CD4-positive, alpha-beta memory T cell (primary cell): ENCODE results near the gene ALDH3B2. TPM values are rescaled to one million over a fixed set of nuclear protein-coding genes. Genes with fewer than 3 reads are reported as not detected.
A peak's percentile ranks its signal among the peaks of the same experiment; 100 is the strongest.
"Not testable (repeated sequence)": the region's sequence is repeated elsewhere in the genome, so short reads cannot be mapped to it uniquely, and the experiment has no call there.

Source experiments
- CTCF ChIA-PET: fragments of 350-600 bp; sonication (Branson Sonifier 250); formaldehyde crosslinking; loops from one replicate; lab custom pipeline; 2021; ENCODE audit warnings: inconsistent platforms; ENCODE audit not compliant: partially characterized antibody; lab: Charles Lee
- POLR2A ChIA-PET: fragments of 350-600 bp; sonication (Branson Sonifier 250); formaldehyde crosslinking; loops from one replicate; lab custom pipeline; 2021; ENCODE audit not compliant: partially characterized antibody; lab: Charles Lee
- DNase-seq, 5 donors: peaks; one replicate each; pipeline versions ENCODE4 v3.0.0 to v3.0.0-alpha.2; 2020 to 2022; ENCODE audit warnings: mixed read lengths in 1 of 5
- H3K27ac ChIP-seq: one replicate; pipeline ENCODE4 v1.7.0; 2013; ENCODE audit warnings: low read depth, low read length
- H3K27me3 ChIP-seq: 2 replicates; pipeline ENCODE4 v1.7.0; 2013; ENCODE audit warnings: mild to moderate bottlenecking, low read length, moderate library complexity; ENCODE audit not compliant: insufficient read depth
- H3K36me3 ChIP-seq: 2 replicates; pipeline ENCODE4 v1.7.0; 2013; ENCODE audit warnings: mild to moderate bottlenecking, low read length, moderate library complexity; ENCODE audit not compliant: insufficient read depth
- H3K4me1 ChIP-seq: 2 replicates; pipeline ENCODE4 v1.7.0; 2013; ENCODE audit warnings: mild to moderate bottlenecking, low read length, moderate library complexity; ENCODE audit not compliant: insufficient read depth
- H3K4me3 ChIP-seq, 2 donors: one replicate each; pipeline ENCODE4 v1.7.0; 2013; ENCODE audit warnings: low read length in 2 of 2, mild to moderate bottlenecking in 1 of 2
- H3K9me3 ChIP-seq, 2 donors: one replicate each; pipeline ENCODE4 v1.7.0; 2013; ENCODE audit warnings: low read length in 2 of 2, control low read depth in 1 of 2; ENCODE audit not compliant: control insufficient read depth in 1 of 2
- H3K27ac Mint-ChIP-seq, 7 donors: one replicate each; pipeline ENCODE4 v1.8.0; 2020 to 2021; ENCODE audit warnings: mixed read lengths in 7 of 7, mild to moderate bottlenecking in 6 of 7, inconsistent platforms in 3 of 7, moderate library complexity in 3 of 7
- H3K27me3 Mint-ChIP-seq, 2 donors: one replicate each; pipeline ENCODE4 v1.8.0; 2020 to 2021; ENCODE audit warnings: mixed read lengths in 2 of 2
- H3K36me3 Mint-ChIP-seq, 2 donors: one replicate each; pipeline ENCODE4 v1.8.0; 2020 to 2021; ENCODE audit warnings: mixed read lengths in 2 of 2, inconsistent platforms in 1 of 2, mild to moderate bottlenecking in 1 of 2
- H3K4me1 Mint-ChIP-seq, 4 donors: one replicate each; pipeline ENCODE4 v1.8.0; 2020 to 2021; ENCODE audit warnings: mixed read lengths in 4 of 4, mild to moderate bottlenecking in 1 of 4
- H3K4me3 Mint-ChIP-seq, 8 donors: one replicate each; pipeline ENCODE4 v1.8.0; 2020 to 2021; ENCODE audit warnings: mixed read lengths in 8 of 8, mild to moderate bottlenecking in 7 of 8, moderate library complexity in 6 of 8, inconsistent platforms in 3 of 8
- H3K9me3 Mint-ChIP-seq, 8 donors: one replicate each; pipeline ENCODE4 v1.8.0; 2020 to 2021; ENCODE audit warnings: mixed read lengths in 8 of 8, mild to moderate bottlenecking in 5 of 8, inconsistent platforms in 3 of 8, moderate library complexity in 1 of 8
- intact Hi-C: fragments of 100-400 bp; cut with micrococcal nuclease; formaldehyde crosslinking; loops from one replicate; pipeline ENCODE4 v1.15.1; 2023
- polyA plus RNA-seq, 2 donors: library from polyadenylated mRNA; unstranded; fragments of 300-500 nt; fragmentation: Illumina TruSeq; gene quantifications; one replicate each; pipeline ENCODE4 v1.2.3, GENCODE V29; 2021
- total RNA-seq, 2 experiments: library from RNA; stranded (reverse); gene quantifications; one replicate each; pipeline ENCODE4 v1.2.3, GENCODE V29; 2021

Gene ALDH3B2
- total RNA-seq (not detected), polyA plus RNA-seq (not detected)

- no peak within 1 kb of the TSS for H3K27ac Mint-ChIP-seq
- peaks cover 8 to 16% of the 10 kb centered on the region in 2 donors for H3K27me3 Mint-ChIP-seq
- no peak within 1 kb of the TSS for H3K4me3 Mint-ChIP-seq
- CTCF ChIA-PET = no interaction called here
- no peaks in the 10 kb centered on the region for H3K27me3 ChIP-seq
- POLR2A ChIA-PET = no interaction called here
- no peak within 1 kb of the TSS for H3K27ac ChIP-seq
- intact Hi-C loops = no loop called here
- no peaks in the 10 kb centered on the region for H3K4me1 Mint-ChIP-seq
- H3K36me3 Mint-ChIP-seq = no peaks in the 10 kb centered on the region
- peaks cover 0 to 2% (median 0%) of the 10 kb centered on the region in 8 donors for H3K9me3 Mint-ChIP-seq
- H3K4me3 ChIP-seq = no peak within 1 kb of the TSS
- no peak for DNase-seq
- no peaks in the 10 kb centered on the region for H3K4me1 ChIP-seq
- H3K36me3 ChIP-seq = no peaks in the 10 kb centered on the region
- H3K9me3 ChIP-seq = no peaks in the 10 kb centered on the region
These were observed at the start of gene ALDH3B2 for GRCh38 chr11:67674442-67674871. Gene ALDH3B2 (minus strand): TSS chr11:67674623. CDS start chr11:67666935, 7,688 bp downstream.

DNA sequence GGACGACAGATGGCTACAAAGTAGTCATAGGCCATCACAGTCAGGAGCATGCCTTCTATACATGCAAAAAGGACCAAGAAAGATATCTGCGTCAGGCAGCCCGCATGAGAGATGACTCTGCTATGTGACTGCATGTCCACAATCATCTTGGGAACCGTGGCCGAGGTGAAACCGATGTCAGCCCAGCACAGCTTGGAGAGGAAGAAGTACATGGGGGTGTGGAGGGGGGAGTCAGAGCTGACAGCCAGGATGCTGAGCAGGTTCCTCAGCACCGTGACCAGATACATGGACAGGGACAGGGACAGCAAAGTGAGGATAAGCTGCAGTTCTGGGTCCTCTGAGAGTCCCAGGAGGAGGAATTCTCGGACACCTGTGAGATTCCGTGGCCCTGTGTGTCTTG, 48.6 kb upstream of the ALDH3B2 start:
- H3K4me1 ChIP-seq, H3K36me3 Mint-ChIP-seq, H3K27me3 ChIP-seq, H3K4me3 Mint-ChIP-seq, H3K27ac Mint-ChIP-seq, H3K27me3 Mint-ChIP-seq, H3K9me3 Mint-ChIP-seq, DNase-seq, H3K27ac ChIP-seq, H3K4me3 ChIP-seq, POLR2A ChIA-PET, H3K36me3 ChIP-seq, H3K9me3 ChIP-seq, CTCF ChIA-PET, intact Hi-C loops: not testable (repeated sequence)
- H3K4me1 Mint-ChIP-seq = peaks cover 0 to 12% (median 4%) of the 10 kb centered on the region in 4 donors

DNA sequence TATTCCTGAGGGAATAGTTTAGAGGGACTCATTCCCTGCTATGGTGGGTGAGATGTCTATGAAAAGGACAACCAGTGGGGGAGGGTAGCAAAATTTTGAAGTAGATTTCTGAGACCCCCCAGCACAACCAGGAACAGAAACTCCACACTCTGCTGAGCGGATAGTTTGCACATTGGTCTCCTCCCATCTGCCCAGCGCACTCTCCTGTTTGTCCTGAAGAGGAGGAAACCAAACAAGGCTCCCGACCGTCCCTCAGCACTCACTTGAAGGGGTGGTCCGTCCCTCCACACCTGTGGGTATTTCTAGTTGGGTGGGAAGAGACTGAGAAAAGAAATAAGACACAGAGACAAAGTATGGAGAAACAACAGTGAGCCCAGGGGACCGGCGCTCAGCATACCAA, 41.8 kb upstream of the ALDH3B2 start:
- Mint-ChIP-seq H3K27ac (peak overlapping the region in 1 of 7 donors; percentile 41), H3K27me3 (peaks cover 6 to 12% of the 10 kb centered on the region in 2 donors)
- H3K27ac ChIP-seq, DNase-seq, H3K4me3 Mint-ChIP-seq, H3K9me3 ChIP-seq, H3K36me3 Mint-ChIP-seq, H3K27me3 ChIP-seq, POLR2A ChIA-PET, H3K9me3 Mint-ChIP-seq, H3K4me3 ChIP-seq, H3K4me1 Mint-ChIP-seq, CTCF ChIA-PET, H3K36me3 ChIP-seq, H3K4me1 ChIP-seq: not testable (repeated sequence)
- intact Hi-C loops = loop anchor here (5.0 kb wide), 1 partner anchor 89 kb away; the partner anchor contains the start of gene NUDT8

- POLR2A ChIA-PET = not testable (repeated sequence)
These were observed 41.4 kb upstream of the ALDH3B2 start for GRCh38 chr11:67715801-67716200.

GRCh38 chr11:67713892-67714509, 39.6 kb upstream of the ALDH3B2 start:
- DNase-seq = peak; percentile 57 to 70 (median 62)
- H3K4me3 Mint-ChIP-seq, H3K4me1 Mint-ChIP-seq, H3K9me3 ChIP-seq, H3K36me3 ChIP-seq, H3K27me3 ChIP-seq, intact Hi-C loops, H3K27ac Mint-ChIP-seq, H3K4me1 ChIP-seq, H3K36me3 Mint-ChIP-seq, H3K4me3 ChIP-seq, POLR2A ChIA-PET, H3K9me3 Mint-ChIP-seq, H3K27ac ChIP-seq: not testable (repeated sequence)
- CTCF ChIA-PET = interaction anchor here (0.6 kb wide), 1 partner anchor 545 kb away, joined by 3 read pairs; no protein-coding TSS in a partner anchor
- peaks cover 9 to 13% of the 10 kb centered on the region in 2 donors for H3K27me3 Mint-ChIP-seq

More at GRCh38 chr11:67715801-67716200, 41.4 kb upstream of the ALDH3B2 start:
- H3K9me3 ChIP-seq, H3K36me3 Mint-ChIP-seq, DNase-seq, H3K27me3 ChIP-seq, H3K9me3 Mint-ChIP-seq, H3K4me1 ChIP-seq, H3K27ac ChIP-seq, H3K4me1 Mint-ChIP-seq, H3K27ac Mint-ChIP-seq, H3K4me3 ChIP-seq, H3K36me3 ChIP-seq, H3K4me3 Mint-ChIP-seq, CTCF ChIA-PET: not testable (repeated sequence)
- intact Hi-C loops = loop anchor here (5.0 kb wide), 1 partner anchor 88 kb away; the partner anchor contains the start of gene NUDT8
- peaks cover 8 to 12% of the 10 kb centered on the region in 2 donors for H3K27me3 Mint-ChIP-seq

DNA sequence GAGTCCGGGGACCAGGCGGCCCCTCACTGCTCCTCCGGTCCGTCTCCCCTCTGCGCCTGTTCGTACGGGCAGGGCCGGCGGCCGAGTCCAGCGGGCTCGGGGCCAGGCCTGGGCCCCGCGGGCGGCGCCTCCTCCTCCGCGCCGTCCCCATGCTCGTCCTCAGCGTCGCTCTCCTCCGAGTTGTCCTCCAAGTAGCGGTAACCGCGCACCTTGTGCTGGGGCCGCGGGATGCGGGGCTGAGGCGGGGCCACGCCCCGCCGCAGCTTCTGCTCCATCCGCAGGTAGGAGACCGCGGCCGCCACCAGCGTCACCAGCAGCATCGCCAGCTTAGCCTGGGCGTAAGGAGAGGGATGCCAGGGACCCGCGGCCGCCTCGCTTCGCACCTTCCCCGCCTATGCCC, 37.3 kb upstream of the ALDH3B2 start:
- DNase-seq, H3K4me1 Mint-ChIP-seq, H3K27ac ChIP-seq, CTCF ChIA-PET, intact Hi-C loops, POLR2A ChIA-PET, H3K4me1 ChIP-seq, H3K36me3 ChIP-seq, H3K4me3 ChIP-seq, H3K27me3 Mint-ChIP-seq, H3K27ac Mint-ChIP-seq, H3K4me3 Mint-ChIP-seq, H3K9me3 Mint-ChIP-seq, H3K36me3 Mint-ChIP-seq, H3K9me3 ChIP-seq, H3K27me3 ChIP-seq: not testable (repeated sequence)

DNA sequence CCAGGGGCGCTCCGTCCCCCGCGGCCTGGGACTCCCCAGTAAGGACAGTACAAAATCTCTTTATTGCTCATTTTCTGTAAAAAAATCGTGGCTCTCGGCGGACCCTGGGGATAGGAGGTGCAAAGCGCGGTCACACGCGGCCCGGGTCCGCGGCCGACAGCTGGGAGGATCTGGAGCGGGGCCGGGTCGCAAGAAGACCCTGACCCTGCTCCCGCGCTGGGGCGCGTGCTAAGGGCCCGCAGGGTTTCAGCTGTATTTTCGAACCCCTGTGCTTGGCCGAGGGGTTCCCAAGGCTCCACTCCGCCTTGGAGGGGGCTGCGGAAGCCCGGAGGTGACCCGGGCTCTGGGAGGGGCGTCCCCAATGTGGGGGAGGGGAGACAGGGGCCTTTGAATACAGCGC, 36.8 kb upstream of the ALDH3B2 start:
- H3K4me3 ChIP-seq, DNase-seq, H3K4me3 Mint-ChIP-seq, H3K9me3 ChIP-seq, H3K36me3 ChIP-seq, POLR2A ChIA-PET, H3K27ac ChIP-seq, CTCF ChIA-PET, H3K9me3 Mint-ChIP-seq, H3K27me3 Mint-ChIP-seq, H3K4me1 ChIP-seq, H3K4me1 Mint-ChIP-seq, intact Hi-C loops, H3K27me3 ChIP-seq, H3K36me3 Mint-ChIP-seq, H3K27ac Mint-ChIP-seq: not testable (repeated sequence)
